ENCODE data around the gene HMGB4. TPM values are rescaled to one million over a fixed set of nuclear protein-coding genes. Genes with fewer than 3 reads are reported as not detected.

Gene HMGB4
- total RNA-seq (not detected), polyA plus RNA-seq (0.07 TPM)
- long read RNA-seq, donor 1 = 0 reads
- long read RNA-seq, donor 2 = 0 reads
- long read RNA-seq, donor 3 = 0 reads
- long read RNA-seq, donor 4 = 0 reads
- long read RNA-seq, donor 5 = 0 reads
- long read RNA-seq, donor 6 = 0 reads
- long read RNA-seq, donor 7 = 0 reads
- long read RNA-seq, donor 8 = 0 reads
- long read RNA-seq, donor 9 = 0 reads
- long read RNA-seq, donor 10 = 0 reads

- Histone ChIP-seq H3K4me1 (ENCODE audit: control insufficient read depth in 2 of 2, insufficient read depth in 2 of 2, low read length in 2 of 2) (no peaks in the 10 kb centered on the region), H3K9me3 (ENCODE audit: control insufficient read depth in 2 of 2, insufficient read depth in 1 of 2, low read length in 1 of 2) (no peaks in the 10 kb centered on the region), H3K36me3 (ENCODE audit: control insufficient read depth in 2 of 2, insufficient read depth in 2 of 2, low read length in 1 of 2) (no peaks in the 10 kb centered on the region), H3K27me3 (ENCODE audit: control insufficient read depth in 2 of 2, insufficient read depth in 1 of 2, low read length in 1 of 2) (no peaks in the 10 kb centered on the region), H3K4me3 (ENCODE audit: low read length in 2 of 2) (no peak within 1 kb of the TSS), H3K27ac (ENCODE audit: low read depth in 1 of 2, low read length in 1 of 2) (no peak within 1 kb of the TSS)
- DNase-seq (ENCODE audit: low read depth in 6 of 9, low spot score in 9 of 9) = no peak
- WGBS = 89% methylated on average over 3 of the region's 3 CpGs
These were observed at the start of gene HMGB4 for GRCh38 chr1:33863779-33864178. TSS of gene HMGB4 (plus strand) at chr1:33864079. CDS start at chr1:33864192, 113 bp downstream.

GRCh38 chr1:33814166-33814565 is 49.7 kb upstream of the HMGB4 start:
- Histone ChIP-seq H3K27me3 (ENCODE audit: control insufficient read depth in 2 of 2, insufficient read depth in 1 of 2, low read length in 1 of 2) (no peaks in the 10 kb centered on the region), H3K4me1 (ENCODE audit: control insufficient read depth in 2 of 2, insufficient read depth in 2 of 2, low read length in 2 of 2) (no peaks in the 10 kb centered on the region), H3K36me3 (ENCODE audit: control insufficient read depth in 2 of 2, insufficient read depth in 2 of 2, low read length in 1 of 2) (no peaks in the 10 kb centered on the region), H3K4me3 (ENCODE audit: low read length in 2 of 2) (no peak overlapping the region), H3K9me3 (ENCODE audit: control insufficient read depth in 2 of 2, insufficient read depth in 1 of 2, low read length in 1 of 2) (no peaks in the 10 kb centered on the region), H3K27ac (ENCODE audit: low read depth in 1 of 2, low read length in 1 of 2) (no peak overlapping the region)
- 98% methylated on average over 2 of the region's 2 CpGs for WGBS
- DNase-seq (ENCODE audit: low read depth in 6 of 9, low spot score in 9 of 9) = no peak

- WGBS = 87% methylated on average over 4 of the region's 4 CpGs
- Histone ChIP-seq H3K27me3 (ENCODE audit: control insufficient read depth in 2 of 2, insufficient read depth in 1 of 2, low read length in 1 of 2) (no peaks in the 10 kb centered on the region), H3K9me3 (ENCODE audit: control insufficient read depth in 2 of 2, insufficient read depth in 1 of 2, low read length in 1 of 2) (no peaks in the 10 kb centered on the region), H3K36me3 (ENCODE audit: control insufficient read depth in 2 of 2, insufficient read depth in 2 of 2, low read length in 1 of 2) (no peaks in the 10 kb centered on the region), H3K4me3 (ENCODE audit: low read length in 2 of 2) (no peak overlapping the region), H3K4me1 (ENCODE audit: control insufficient read depth in 2 of 2, insufficient read depth in 2 of 2, low read length in 2 of 2) (no peaks in the 10 kb centered on the region), H3K27ac (ENCODE audit: low read depth in 1 of 2, low read length in 1 of 2) (no peak overlapping the region)
- no peak for DNase-seq (ENCODE audit: low read depth in 6 of 9, low spot score in 9 of 9)
These were observed 48.8 kb upstream of the HMGB4 start for GRCh38 chr1:33815061-33815460.

- no peaks in the 10 kb centered on the region for H3K4me1 ChIP-seq (ENCODE audit: control insufficient read depth in 2 of 2, insufficient read depth in 2 of 2, low read length in 2 of 2)
- H3K27ac ChIP-seq (ENCODE audit: low read depth in 1 of 2, low read length in 1 of 2) = no peak overlapping the region
- no peaks in the 10 kb centered on the region for H3K36me3 ChIP-seq (ENCODE audit: control insufficient read depth in 2 of 2, insufficient read depth in 2 of 2, low read length in 1 of 2)
- 87% methylated on average over 3 of the region's 3 CpGs for WGBS
- no peaks in the 10 kb centered on the region for H3K27me3 ChIP-seq (ENCODE audit: control insufficient read depth in 2 of 2, insufficient read depth in 1 of 2, low read length in 1 of 2)
- no peaks in the 10 kb centered on the region for H3K9me3 ChIP-seq (ENCODE audit: control insufficient read depth in 2 of 2, insufficient read depth in 1 of 2, low read length in 1 of 2)
- DNase-seq (ENCODE audit: low read depth in 6 of 9, low spot score in 9 of 9) = no peak
- no peak overlapping the region for H3K4me3 ChIP-seq (ENCODE audit: low read length in 2 of 2)
These were observed 45.8 kb upstream of the HMGB4 start for GRCh38 chr1:33818071-33818470.

GRCh38 chr1:33819290-33819912 is 44.5 kb upstream of the HMGB4 start:
- no peak overlapping the region for H3K27ac ChIP-seq (ENCODE audit: low read depth in 1 of 2, low read length in 1 of 2)
- H3K36me3 ChIP-seq (ENCODE audit: control insufficient read depth in 2 of 2, insufficient read depth in 2 of 2, low read length in 1 of 2) = no peaks in the 10 kb centered on the region
- 89% methylated on average over 10 of the region's 10 CpGs for WGBS
- no peaks in the 10 kb centered on the region for H3K4me1 ChIP-seq (ENCODE audit: control insufficient read depth in 2 of 2, insufficient read depth in 2 of 2, low read length in 2 of 2)
- no peak for DNase-seq (ENCODE audit: low read depth in 6 of 9, low spot score in 9 of 9)
- no peak overlapping the region for H3K4me3 ChIP-seq (ENCODE audit: low read length in 2 of 2)
- no peaks in the 10 kb centered on the region for H3K27me3 ChIP-seq (ENCODE audit: control insufficient read depth in 2 of 2, insufficient read depth in 1 of 2, low read length in 1 of 2)
- no peaks in the 10 kb centered on the region for H3K9me3 ChIP-seq (ENCODE audit: control insufficient read depth in 2 of 2, insufficient read depth in 1 of 2, low read length in 1 of 2)

GRCh38 chr1:33819913-33820311 is 44.0 kb upstream of the HMGB4 start:
- WGBS = 85% methylated on average over 7 of the region's 7 CpGs
- no peak overlapping the region for H3K4me3 ChIP-seq (ENCODE audit: low read length in 2 of 2)
- H3K4me1 ChIP-seq (ENCODE audit: control insufficient read depth in 2 of 2, insufficient read depth in 2 of 2, low read length in 2 of 2) = no peaks in the 10 kb centered on the region
- no peaks in the 10 kb centered on the region for H3K27me3 ChIP-seq (ENCODE audit: control insufficient read depth in 2 of 2, insufficient read depth in 1 of 2, low read length in 1 of 2)
- no peaks in the 10 kb centered on the region for H3K36me3 ChIP-seq (ENCODE audit: control insufficient read depth in 2 of 2, insufficient read depth in 2 of 2, low read length in 1 of 2)
- H3K27ac ChIP-seq (ENCODE audit: low read depth in 1 of 2, low read length in 1 of 2) = no peak overlapping the region
- DNase-seq (ENCODE audit: low read depth in 6 of 9, low spot score in 9 of 9) = no peak
- H3K9me3 ChIP-seq (ENCODE audit: control insufficient read depth in 2 of 2, insufficient read depth in 1 of 2, low read length in 1 of 2) = no peaks in the 10 kb centered on the region

- Histone ChIP-seq H3K9me3 (ENCODE audit: control insufficient read depth in 2 of 2, insufficient read depth in 1 of 2, low read length in 1 of 2) (no peaks in the 10 kb centered on the region), H3K27me3 (ENCODE audit: control insufficient read depth in 2 of 2, insufficient read depth in 1 of 2, low read length in 1 of 2) (no peaks in the 10 kb centered on the region), H3K27ac (ENCODE audit: low read depth in 1 of 2, low read length in 1 of 2) (no peak overlapping the region), H3K4me3 (ENCODE audit: low read length in 2 of 2) (no peak overlapping the region), H3K36me3 (ENCODE audit: control insufficient read depth in 2 of 2, insufficient read depth in 2 of 2, low read length in 1 of 2) (no peaks in the 10 kb centered on the region), H3K4me1 (ENCODE audit: control insufficient read depth in 2 of 2, insufficient read depth in 2 of 2, low read length in 2 of 2) (no peaks in the 10 kb centered on the region)
- no peak for DNase-seq (ENCODE audit: low read depth in 6 of 9, low spot score in 9 of 9)
- 92% methylated on average over 5 of the region's 5 CpGs for WGBS
These were observed 43.1 kb upstream of the HMGB4 start for GRCh38 chr1:33820804-33821203.

- WGBS = 99% methylated on average over 6 of the region's 6 CpGs
- H3K36me3 ChIP-seq (ENCODE audit: control insufficient read depth in 2 of 2, insufficient read depth in 2 of 2, low read length in 1 of 2) = no peaks in the 10 kb centered on the region
- no peaks in the 10 kb centered on the region for H3K27me3 ChIP-seq (ENCODE audit: control insufficient read depth in 2 of 2, insufficient read depth in 1 of 2, low read length in 1 of 2)
- no peak overlapping the region for H3K27ac ChIP-seq (ENCODE audit: low read depth in 1 of 2, low read length in 1 of 2)
- no peak for DNase-seq (ENCODE audit: low read depth in 6 of 9, low spot score in 9 of 9)
- H3K4me3 ChIP-seq (ENCODE audit: low read length in 2 of 2) = no peak overlapping the region
- no peaks in the 10 kb centered on the region for H3K4me1 ChIP-seq (ENCODE audit: control insufficient read depth in 2 of 2, insufficient read depth in 2 of 2, low read length in 2 of 2)
- H3K9me3 ChIP-seq (ENCODE audit: control insufficient read depth in 2 of 2, insufficient read depth in 1 of 2, low read length in 1 of 2) = no peaks in the 10 kb centered on the region
These were observed 42.6 kb upstream of the HMGB4 start for GRCh38 chr1:33821291-33821690.

- WGBS = 72% methylated on average over 6 of the region's 6 CpGs
- H3K4me3 ChIP-seq (ENCODE audit: low read length in 2 of 2) = no peak overlapping the region
- no peak for DNase-seq (ENCODE audit: low read depth in 6 of 9, low spot score in 9 of 9)
- H3K27ac ChIP-seq (ENCODE audit: low read depth in 1 of 2, low read length in 1 of 2) = no peak overlapping the region
- no peaks in the 10 kb centered on the region for H3K9me3 ChIP-seq (ENCODE audit: control insufficient read depth in 2 of 2, insufficient read depth in 1 of 2, low read length in 1 of 2)
- no peaks in the 10 kb centered on the region for H3K27me3 ChIP-seq (ENCODE audit: control insufficient read depth in 2 of 2, insufficient read depth in 1 of 2, low read length in 1 of 2)
- no peaks in the 10 kb centered on the region for H3K4me1 ChIP-seq (ENCODE audit: control insufficient read depth in 2 of 2, insufficient read depth in 2 of 2, low read length in 2 of 2)
- H3K36me3 ChIP-seq (ENCODE audit: control insufficient read depth in 2 of 2, insufficient read depth in 2 of 2, low read length in 1 of 2) = no peaks in the 10 kb centered on the region
These were observed 41.5 kb upstream of the HMGB4 start for GRCh38 chr1:33822396-33822795.
